RWPE1 (cell line): Measurements from ENCODE around the gene ELF4.

Experiments used
- CTCF ChIA-PET: fragments of 350-600 bp; sonication (Branson Sonifier 250); formaldehyde crosslinking; extraction: SDS; loops from one replicate; lab custom pipeline; 2021; lab: Yijun Ruan, JAX
- POLR2A ChIA-PET: fragments of 400-600 bp; formaldehyde crosslinking; extraction: SDS; loops from one replicate; lab custom pipeline; 2020; ENCODE audit warnings: antibody characterized with exemption; ENCODE audit not compliant: low non-redundant PET; lab: Yijun Ruan, JAX
- DNase-seq: peaks from one replicate; pipeline ENCODE4 v3.0.0; 2012; ENCODE audit warnings: low spot score
- H3K27ac ChIP-seq: fragments of 450-650 bp; 2 replicates; pipeline ENCODE4 v1.5.1; 2017
- CTCF ChIP-seq: fragments of 450-650 bp; conservative IDR thresholded peaks from 2 replicates; pipeline ENCODE4 v1.5.1; 2017; ENCODE audit warnings: low read depth, mild to moderate bottlenecking

The ELF4 gene

GRCh38 chrX:130025256-130025655, 85.0 kb downstream of the ELF4 start:
- H3K27ac ChIP-seq: no peak overlapping the region
- CTCF ChIA-PET: interaction anchor here (0.6 to 1.3 kb wide), 2 partner anchors 100 to 103 kb away, joined by 3 read pairs; no protein-coding TSS in a partner anchor
- POLR2A ChIA-PET: no interaction called here
- TF ChIP-seq CTCF: no peak
- no peak for DNase-seq

- TF ChIP-seq CTCF: no peak
- DNase-seq: peak; percentile 59
- POLR2A ChIA-PET: no interaction called here
- CTCF ChIA-PET: no interaction called here
- H3K27ac ChIP-seq: no peak overlapping the region
Observed at GRCh38 chrX:130024127-130024526, 86.2 kb downstream of the ELF4 start.

GRCh38 chrX:130020661-130021324, 89.5 kb downstream of the ELF4 start:
- no peak for TF ChIP-seq CTCF
- DNase-seq: no peak
- H3K27ac ChIP-seq: no peak overlapping the region
- CTCF ChIA-PET: no interaction called here
- POLR2A ChIA-PET: no interaction called here

DNA sequence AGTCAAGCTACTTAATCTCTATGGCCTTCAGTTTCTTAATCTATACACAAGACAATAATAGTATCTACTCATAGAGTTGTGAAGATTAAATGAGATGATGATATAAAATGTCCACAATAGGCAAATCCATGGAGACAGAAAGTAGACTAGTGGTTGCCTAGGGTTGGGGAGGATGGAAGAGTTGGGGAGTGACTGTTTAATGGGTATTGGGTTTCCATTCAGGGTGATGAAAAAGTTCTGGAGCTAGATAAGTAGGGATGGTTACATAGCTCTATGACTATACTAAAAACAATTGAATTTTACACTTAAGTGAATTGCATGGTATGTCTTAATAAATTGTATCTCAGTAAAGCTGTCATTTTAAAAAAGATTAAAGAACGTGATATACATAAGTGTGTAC, 92.2 kb downstream of the ELF4 start:
- no peak overlapping the region for H3K27ac ChIP-seq
- no peak for DNase-seq
- ChIA-PET POLR2A (no interaction called here), CTCF (no interaction called here)
- no peak for TF ChIP-seq CTCF

- DNase-seq: no peak
- no peak overlapping the region for H3K27ac ChIP-seq
- CTCF ChIA-PET: interaction anchor here (1.0 kb wide), 1 partner anchor 91 kb away, joined by 3 read pairs; no protein-coding TSS in a partner anchor
- no peak for TF ChIP-seq CTCF
- POLR2A ChIA-PET: no interaction called here
Observed at GRCh38 chrX:130015181-130015580, 95.1 kb downstream of the ELF4 start.
